Cortex of kidney (tissue), 1 donor: ENCODE data around the gene ADAM21.
"Not testable (repeated sequence)": the region's sequence is repeated elsewhere in the genome, so short reads cannot be mapped to it uniquely, and the experiment has no call there.

ENCODE experiments used
- DNase-seq: peaks from one replicate; lab custom pipeline; 2025; lab: John Stamatoyannopoulos, UW

The ADAM21 gene

GRCh38 chr14:70451874-70452273, at the start of gene ADAM21:
Gene ADAM21 (plus strand): TSS chr14:70452174. CDS start chr14:70457500, 5,326 bp downstream.
- no peak for DNase-seq

DNA sequence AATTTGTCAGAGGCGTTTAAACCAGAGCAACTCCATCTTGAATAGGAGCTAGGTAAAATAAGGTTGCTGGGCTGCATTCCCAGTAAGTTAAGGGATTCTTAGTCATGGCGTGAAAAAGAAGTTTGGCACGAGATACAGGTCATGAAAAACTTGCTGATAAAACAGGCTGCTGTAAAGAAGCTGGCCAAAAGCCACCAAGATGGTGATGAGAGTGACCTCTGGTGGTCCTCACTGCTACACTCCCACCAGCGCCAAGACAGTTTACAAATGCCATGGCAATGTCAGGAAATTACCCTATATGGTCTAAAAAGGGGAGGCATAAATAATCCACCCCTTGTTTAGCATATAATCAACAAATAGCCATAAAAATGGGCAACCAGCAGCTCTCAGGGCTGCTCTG, 48.6 kb upstream of the ADAM21 start:
- DNase-seq: not testable (repeated sequence)

DNA sequence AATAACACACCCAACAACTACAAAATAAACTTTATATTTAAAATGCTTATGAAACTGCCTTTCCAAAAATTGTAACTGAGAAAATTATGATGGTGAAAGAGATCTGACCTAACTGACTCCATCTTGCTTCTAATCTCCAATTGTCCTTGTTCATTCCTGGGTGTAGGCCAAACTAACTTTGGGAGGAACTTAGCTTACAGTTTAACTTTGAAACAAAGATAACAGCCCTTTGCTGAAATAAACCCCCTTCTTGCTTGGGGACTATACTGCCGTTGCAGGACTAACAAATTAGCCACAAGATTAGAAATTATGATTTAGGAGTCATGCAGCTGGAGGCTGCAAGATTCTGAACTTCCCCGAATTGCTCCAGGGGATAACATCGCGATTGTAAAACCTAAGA, 45.8 kb upstream of the ADAM21 start:
- DNase-seq: not testable (repeated sequence)

- DNase-seq: no peak
Measured at GRCh38 chr14:70407621-70408020, 44.4 kb upstream of the ADAM21 start.

DNA sequence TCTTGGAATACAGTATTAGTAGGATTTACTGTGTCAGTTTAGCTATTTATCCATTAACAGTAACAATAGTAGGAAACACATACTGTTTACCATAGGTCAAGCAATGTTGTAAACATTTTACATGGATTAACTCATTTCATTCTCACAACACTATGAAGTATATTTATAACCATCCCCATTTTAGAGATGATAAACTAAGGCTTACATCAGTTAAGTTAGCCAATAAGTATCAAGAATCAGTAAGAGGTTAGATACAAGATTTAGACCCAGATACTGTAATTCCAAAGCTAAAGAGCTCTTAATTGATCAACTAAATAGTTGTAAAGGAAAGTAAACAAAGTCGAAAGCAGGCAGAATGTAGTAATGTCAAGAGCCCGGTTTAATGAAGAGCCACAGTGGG, 36.2 kb upstream of the ADAM21 start:
- DNase-seq: no peak

- DNase-seq: no peak
Measured at GRCh38 chr14:70416338-70416724, 35.6 kb upstream of the ADAM21 start.

DNA sequence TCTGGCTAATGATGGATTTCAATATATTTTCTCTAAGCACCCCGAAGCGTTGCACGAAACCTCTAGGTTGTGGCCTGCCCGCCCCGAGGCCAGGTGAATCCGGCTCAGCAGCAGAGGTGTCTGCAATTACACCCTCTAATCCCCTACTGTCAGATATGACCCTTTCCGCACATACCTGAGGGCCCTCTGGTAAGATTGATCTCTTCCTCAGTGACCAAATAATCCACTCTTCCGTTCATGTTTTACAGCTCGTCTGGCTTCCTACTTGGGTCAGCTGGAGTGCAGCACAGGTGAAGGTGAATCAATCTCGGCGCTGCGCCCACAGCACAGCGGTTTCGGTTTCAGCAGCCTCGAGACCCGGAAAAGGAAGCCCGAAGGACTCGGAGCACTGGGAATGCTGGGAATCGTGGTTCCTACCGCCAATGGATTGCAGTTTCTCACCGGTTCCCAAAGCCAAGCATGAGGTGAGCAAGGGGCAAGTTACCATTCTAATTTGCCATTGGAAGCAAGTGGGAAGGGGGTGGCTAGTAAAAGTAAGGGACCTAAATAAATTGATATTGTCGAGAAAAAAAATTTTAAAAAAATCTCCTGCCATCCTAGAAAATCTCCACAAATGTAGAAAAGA, 35.1 kb upstream of the ADAM21 start, which contains the start of gene SYNJ2BP:
Gene SYNJ2BP (minus strand): TSS at position 366 of the 625 bp plus-strand sequence. CDS start 127 bp downstream, at position 239.
- DNase-seq: no peak

GRCh38 chr14:70419270-70419931, 32.6 kb upstream of the ADAM21 start:
- not testable (repeated sequence) for DNase-seq

DNA sequence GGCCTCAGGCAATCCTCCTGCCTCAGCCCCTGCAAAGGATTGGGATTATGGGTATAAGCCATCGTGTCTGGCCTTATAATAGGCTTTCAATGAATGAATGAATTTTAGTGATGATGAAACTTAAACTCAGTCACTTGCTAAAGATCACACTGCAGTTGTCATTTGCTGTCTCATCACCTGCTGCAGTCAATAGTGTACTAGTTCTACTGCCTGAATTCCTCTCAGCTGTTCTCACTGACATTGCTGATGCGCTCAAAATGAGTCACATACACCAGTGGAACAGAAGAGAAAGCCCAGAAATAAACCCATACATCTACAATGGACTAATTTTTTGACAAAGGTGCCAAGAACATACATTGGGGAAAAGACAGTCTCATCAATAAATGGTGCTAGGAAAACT, 29.4 kb upstream of the ADAM21 start:
- DNase-seq: no peak

DNA sequence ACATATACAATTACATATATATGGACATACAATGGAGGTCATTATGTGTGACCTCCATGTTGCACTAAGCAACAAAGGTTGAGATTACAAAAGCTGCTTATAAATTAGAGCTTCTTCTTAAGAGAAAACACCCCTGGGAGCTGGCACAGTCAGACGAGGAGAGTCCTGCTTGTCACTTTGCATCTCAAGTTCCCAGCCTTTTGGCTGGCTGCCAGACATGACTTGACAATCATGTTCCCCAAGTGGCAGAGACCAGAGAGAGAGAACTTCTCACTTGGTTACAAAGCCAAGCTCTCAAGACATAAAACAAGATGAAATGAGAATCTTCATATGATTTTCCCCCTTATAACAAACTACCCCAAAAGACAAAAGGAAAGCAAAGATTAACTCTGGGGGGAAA, 26.6 kb upstream of the ADAM21 start:
- DNase-seq: no peak

DNA sequence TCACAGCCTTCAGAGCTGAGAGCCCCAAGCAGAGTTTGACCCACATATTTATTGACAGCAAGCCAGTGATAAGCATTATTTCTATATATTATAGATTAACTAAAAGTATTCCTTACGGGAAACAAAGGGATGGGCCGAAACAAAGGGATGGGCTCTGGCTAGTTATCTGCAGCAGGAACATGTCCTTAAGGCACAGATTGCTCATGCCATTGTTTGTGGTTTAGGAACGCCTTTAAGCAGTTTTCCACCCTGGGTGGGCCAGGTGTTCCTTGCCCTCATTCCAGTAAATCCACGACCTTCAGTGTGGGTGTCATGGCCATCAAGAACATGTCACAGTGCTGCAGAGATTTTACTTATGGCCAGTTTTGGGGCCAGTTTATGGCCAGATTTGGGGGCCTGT, 25.4 kb upstream of the ADAM21 start:
- DNase-seq: not testable (repeated sequence)

DNA sequence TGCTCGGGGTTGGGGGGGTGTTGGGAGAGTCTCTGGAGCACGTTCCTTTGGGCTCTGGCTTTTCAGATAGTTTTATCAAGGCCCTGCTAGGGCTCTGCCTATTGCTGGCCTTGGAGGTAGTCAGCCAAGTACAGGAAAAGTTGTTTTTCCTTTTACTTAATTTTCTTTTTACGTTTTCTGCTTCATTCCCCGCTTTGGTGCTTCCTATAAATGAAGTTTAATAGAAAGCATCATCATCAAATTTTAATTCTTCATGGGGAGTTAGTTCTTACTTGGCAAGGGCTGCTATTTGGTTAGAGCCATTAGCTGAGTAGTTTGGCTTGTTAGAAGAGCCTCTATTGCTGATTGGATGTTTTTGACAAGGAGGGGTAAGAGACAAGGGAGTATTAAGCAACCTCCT, 15.1 kb upstream of the ADAM21 start:
- no peak for DNase-seq

DNA sequence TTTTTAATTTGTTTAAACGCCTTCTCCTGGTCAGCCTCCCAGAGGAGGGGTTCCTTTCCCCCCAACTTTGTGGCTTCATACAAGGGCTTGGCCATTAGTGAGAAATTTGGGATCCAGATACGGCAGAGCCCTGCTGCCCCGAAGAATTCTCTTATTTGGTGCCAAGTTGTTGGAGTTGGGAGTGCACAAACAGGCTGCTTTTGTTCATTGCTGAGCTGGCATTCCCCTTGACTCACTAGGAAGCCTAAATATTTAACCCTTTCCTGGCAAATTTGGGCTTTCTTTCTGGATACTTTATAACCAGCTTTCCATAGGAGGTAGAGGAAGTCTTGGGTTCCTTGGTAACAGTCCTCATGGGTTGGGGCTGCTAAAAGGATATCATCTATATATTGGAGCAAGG, 10.3 kb upstream of the ADAM21 start:
- no peak for DNase-seq

GRCh38 chr14:70442750-70443149, 9.2 kb upstream of the ADAM21 start:
- no peak for DNase-seq

DNA sequence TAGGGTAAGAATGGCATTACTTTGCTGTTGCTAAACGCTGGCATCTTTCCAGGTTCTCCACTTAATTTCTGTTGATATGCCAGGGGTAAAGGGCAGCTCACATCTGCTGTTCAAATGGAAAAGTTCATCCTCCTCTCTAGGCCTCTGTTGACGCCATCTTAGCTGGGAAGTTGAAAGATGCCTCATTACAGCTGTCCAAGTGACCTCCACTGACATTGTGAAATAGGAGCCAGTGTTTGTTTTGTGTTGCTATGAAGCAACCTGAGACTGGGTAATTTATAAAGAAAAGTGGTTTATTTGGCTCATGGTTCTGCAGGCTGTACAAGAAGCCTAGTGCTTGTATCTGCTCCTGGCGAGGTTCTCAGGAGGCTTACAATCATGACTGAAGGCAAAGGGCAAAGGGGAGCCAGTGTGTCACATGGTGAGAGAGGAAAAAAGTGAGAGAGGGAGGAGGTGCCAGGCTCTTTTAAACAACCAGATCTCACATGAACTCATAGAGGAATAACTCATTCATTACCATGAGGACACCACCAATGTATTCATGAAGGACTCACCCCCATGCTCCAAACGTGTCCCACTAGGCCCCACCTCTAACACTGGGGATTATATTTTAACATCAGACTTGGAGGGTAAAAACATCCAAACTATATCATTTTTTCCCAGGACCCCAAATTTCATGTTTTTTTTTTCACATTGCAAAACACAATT, 3.2 kb upstream of the ADAM21 start:
- DNase-seq: no peak

DNA sequence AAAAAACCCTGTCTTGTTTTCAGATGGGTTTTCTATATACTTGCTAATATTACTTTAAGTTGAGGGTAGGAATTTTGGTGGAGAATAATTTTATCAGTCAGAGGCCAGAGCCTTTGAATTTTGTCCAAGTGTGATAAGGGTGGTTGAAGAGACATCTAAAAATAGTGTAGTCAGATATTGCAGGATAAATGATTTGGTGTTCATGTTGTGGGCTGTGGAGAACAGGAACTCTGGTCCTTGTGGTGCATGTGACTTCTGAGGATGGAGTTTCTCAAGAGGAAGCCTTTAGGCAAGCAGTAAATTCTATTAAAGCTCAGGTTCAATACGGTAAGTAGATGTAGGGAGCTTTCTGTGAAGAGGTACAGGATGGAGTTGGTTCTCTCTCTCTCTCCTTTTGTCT, 2.8 kb downstream of the ADAM21 start:
- no peak for DNase-seq

GRCh38 chr14:70468731-70469130, 16.8 kb downstream of the ADAM21 start:
- DNase-seq: no peak

GRCh38 chr14:70470863-70471563, 19.0 kb downstream of the ADAM21 start:
- DNase-seq: not testable (repeated sequence)

DNA sequence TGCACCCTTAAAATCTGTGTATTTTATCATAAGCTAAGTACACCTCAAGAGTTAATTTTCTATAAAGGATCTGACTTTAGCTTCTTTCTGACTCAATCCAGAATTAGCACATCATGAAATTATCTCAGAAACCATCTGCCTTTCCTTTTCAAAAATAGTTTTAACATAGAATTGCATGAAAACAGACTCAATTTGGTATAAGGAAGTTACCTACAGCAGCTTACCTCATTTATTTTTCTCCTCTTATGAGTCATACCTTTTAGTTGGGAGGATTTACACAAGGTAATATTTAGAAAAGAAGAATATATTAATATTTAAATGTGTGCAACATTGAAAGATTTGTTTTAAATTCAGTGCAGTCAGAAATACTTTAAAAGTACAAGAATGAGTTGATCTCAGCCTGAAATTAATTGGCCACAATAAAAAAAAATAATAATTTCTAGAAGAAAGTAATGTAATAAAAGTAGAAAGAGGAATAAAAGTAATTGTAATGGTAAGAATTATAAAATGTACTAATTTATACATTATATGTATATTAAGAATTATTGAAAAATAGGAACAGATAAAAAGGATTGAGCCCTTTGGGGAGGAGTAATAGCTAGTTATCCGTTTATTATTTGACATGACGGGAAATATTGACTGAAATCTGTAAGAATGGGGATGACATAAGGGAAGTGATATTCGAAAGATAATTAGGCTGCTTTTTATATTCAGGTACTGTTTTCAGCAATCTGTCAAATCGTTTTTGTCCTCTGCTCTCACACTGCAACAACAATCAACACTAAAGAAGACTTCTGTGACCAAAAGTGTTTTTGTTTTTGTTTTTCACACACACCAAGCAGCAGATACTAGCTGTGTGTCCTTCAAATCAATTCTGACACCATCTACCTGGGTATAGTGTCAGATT, 20.5 kb downstream of the ADAM21 start:
- no peak for DNase-seq

GRCh38 chr14:70473825-70474224, 21.9 kb downstream of the ADAM21 start:
- DNase-seq: no peak

- not testable (repeated sequence) for DNase-seq
Measured at GRCh38 chr14:70475459-70475858, 23.5 kb downstream of the ADAM21 start.
